ENCODE data around the gene LRBA.
"Not testable (repeated sequence)": the region's sequence is repeated elsewhere in the genome, so short reads cannot be mapped to it uniquely, and the experiment has no call there.

LRBA gene

GRCh38 chr4:150782311-150782710, 232.8 kb downstream of the LRBA start:
- DNase-seq, result no peak

GRCh38 chr4:150781191-150781590, 233.9 kb downstream of the LRBA start:
- DNase-seq, result no peak

- DNase-seq, result no peak
Observed at GRCh38 chr4:150779707-150780106, 235.4 kb downstream of the LRBA start.

GRCh38 chr4:150773729-150774449, 241.2 kb downstream of the LRBA start:
- no peak for DNase-seq

- no peak for DNase-seq
Observed at GRCh38 chr4:150773032-150773431, 242.1 kb downstream of the LRBA start.

GRCh38 chr4:150771382-150771781, 243.7 kb downstream of the LRBA start:
- no peak for DNase-seq

- no peak for DNase-seq
Observed at GRCh38 chr4:150769845-150770244, 245.2 kb downstream of the LRBA start.

GRCh38 chr4:150769248-150769647, 245.8 kb downstream of the LRBA start:
- no peak for DNase-seq

GRCh38 chr4:150768497-150768896, 246.6 kb downstream of the LRBA start:
- no peak for DNase-seq

- DNase-seq, result no peak
Observed at GRCh38 chr4:150765216-150765615, 249.9 kb downstream of the LRBA start.

GRCh38 chr4:150751648-150752047, 263.4 kb downstream of the LRBA start:
- DNase-seq, result no peak

GRCh38 chr4:150750824-150751223, 264.3 kb downstream of the LRBA start:
- no peak for DNase-seq

GRCh38 chr4:150746156-150746555, 268.9 kb downstream of the LRBA start:
- no peak for DNase-seq

GRCh38 chr4:150744570-150744969, 270.5 kb downstream of the LRBA start:
- no peak for DNase-seq

- DNase-seq, result no peak
Observed at GRCh38 chr4:150743564-150744342, 271.3 kb downstream of the LRBA start.

- DNase-seq, result not testable (repeated sequence)
Observed at GRCh38 chr4:150742930-150743329, 272.2 kb downstream of the LRBA start.

GRCh38 chr4:150739591-150739990, 275.5 kb downstream of the LRBA start:
- no peak for DNase-seq

- DNase-seq, result no peak
Observed at GRCh38 chr4:150725957-150726523, 289.0 kb downstream of the LRBA start.

- DNase-seq, result no peak
Observed at GRCh38 chr4:150723727-150724411, 291.2 kb downstream of the LRBA start.

- DNase-seq, result no peak
Observed at GRCh38 chr4:150722908-150723362, 292.1 kb downstream of the LRBA start.

GRCh38 chr4:150720973-150721518, 294.0 kb downstream of the LRBA start:
- no peak for DNase-seq

GRCh38 chr4:150717952-150718351, 297.1 kb downstream of the LRBA start:
- DNase-seq, result no peak

All from NCI-H1417 treated with DMSO at 0.1 percent for 48 hours (cell line).